Left lung (tissue), 10 donors: ENCODE measurements around the gene ZSCAN25. TPM values are rescaled to one million over a fixed set of nuclear protein-coding genes. Genes with fewer than 3 reads are reported as not detected.
"Not testable (repeated sequence)": the region's sequence is repeated elsewhere in the genome, so short reads cannot be mapped to it uniquely, and the experiment has no call there.

ENCODE experiments used
- ATAC-seq: fragments of 200-7000 bp; cut with Tn5 transposase; one replicate; pipeline ENCODE4 v1.9.1; 2020; ENCODE audit warnings: moderate library complexity
- DNase-seq, 4 donors: peaks; one replicate each; pipeline ENCODE4 v3.0.0-alpha.2; 2013 to 2020
- H3K27ac ChIP-seq, 2 donors: fragments of 200-600 bp; sonication (generic) in 1 of 2; one replicate each; pipeline versions ENCODE4 v1.5.0 to v1.8.0; 2020 to 2021
- H3K27me3 ChIP-seq, 2 donors: fragments of 200-600 bp; sonication (generic) in 1 of 2; one replicate each; pipeline versions ENCODE4 v1.5.0 to v1.8.0; 2020 to 2021
- H3K36me3 ChIP-seq, 2 donors: fragments of 200-600 bp; sonication (generic) in 1 of 2; one replicate each; pipeline versions ENCODE4 v1.5.0 to v1.8.0; 2020 to 2021
- H3K4me1 ChIP-seq, 2 donors: fragments of 200-600 bp; one replicate each; pipeline ENCODE4 v1.8.0; 2021
- H3K4me3 ChIP-seq, 2 donors: fragments of 200-600 bp; sonication (generic) in 1 of 2; one replicate each; pipeline versions ENCODE4 v1.5.0 to v1.8.0; 2020 to 2021; ENCODE audit warnings: mild to moderate bottlenecking in 1 of 2
- H3K9me3 ChIP-seq, 2 donors: fragments of 200-600 bp; sonication (generic) in 1 of 2; one replicate each; pipeline versions ENCODE4 v1.5.0 to v1.8.0; 2020 to 2021
- CTCF ChIP-seq, 2 donors: fragments of 200-600 bp; sonication (generic) in 1 of 2; IDR thresholded peaks; one replicate each; pipeline versions ENCODE4 v1.5.0 to v1.8.0; 2021; ENCODE audit warnings: antibody characterized with exemption in 2 of 2
- intact Hi-C, 2 donors: fragments of 100-400 bp; cut with DNase I; formaldehyde crosslinking; loops; one replicate each; pipeline versions ENCODE4 v1.11.2 to v1.14.2; 2022
- polyA plus RNA-seq, 6 donors: library from polyadenylated mRNA; unstranded; fragments of 120-200 nt; gene quantifications; one replicate each; pipeline ENCODE4 v1.2.1, GENCODE V29; 2013; ENCODE audit not compliant: insufficient read length in 6 of 6
- total RNA-seq, 2 donors: library from RNA; stranded (reverse); fragmentation: NEBNext Ultra II Directional; extraction: Animal tissue kit (Norgen Biotek cat#: 25700); gene quantifications; one replicate each; pipeline ENCODE4 v1.2.1, GENCODE V29; 2021
- donor health status: DM: no; HTN: yes; CAD: no.
- donor health status: DM: no; HTN: no; CAD: no.

Gene ZSCAN25
- total and polyA plus RNA-seq, 8 donors = 15.3 to 21.3 (median 19.2) TPM

GRCh38 chr7:99631295-99632109 is 14.8 kb downstream of the ZSCAN25 start:
- TF ChIP-seq CTCF (IDR thresholded peaks at IDR 0.05) = no peak
- Histone ChIP-seq H3K27me3 (no peaks in the 10 kb centered on the region), H3K4me1 (no peaks in the 10 kb centered on the region), H3K9me3 (no peaks in the 10 kb centered on the region), H3K4me3 (no peak overlapping the region), H3K27ac (no peak overlapping the region), H3K36me3 (peaks cover 0 to 72% of the 10 kb centered on the region in 2 donors)
- ATAC-seq (peak; percentile 73), DNase-seq (peak in 2 of 4 donors; percentile 34 to 58)
- intact Hi-C loops = no loop called here

GRCh38 chr7:99637414-99637813 is 20.7 kb downstream of the ZSCAN25 start:
- ATAC-seq, intact Hi-C loops, H3K4me1 ChIP-seq, H3K27me3 ChIP-seq, H3K4me3 ChIP-seq, H3K27ac ChIP-seq, DNase-seq, H3K9me3 ChIP-seq: not testable (repeated sequence)
- peaks cover 0 to 23% of the 10 kb centered on the region in 2 donors for H3K36me3 ChIP-seq

GRCh38 chr7:99638731-99639130 is 22.0 kb downstream of the ZSCAN25 start:
- no peak for ATAC-seq
- H3K9me3 ChIP-seq = no peaks in the 10 kb centered on the region
- intact Hi-C loops = no loop called here
- no peak overlapping the region for H3K27ac ChIP-seq
- peak in 1 of 4 donors; percentile 76 for DNase-seq
- H3K4me1 ChIP-seq = no peaks in the 10 kb centered on the region
- TF ChIP-seq CTCF (IDR thresholded peaks at IDR 0.05) = no peak
- H3K36me3 ChIP-seq = peaks cover 0 to 18% of the 10 kb centered on the region in 2 donors
- H3K4me3 ChIP-seq = no peak overlapping the region
- H3K27me3 ChIP-seq = no peaks in the 10 kb centered on the region

- ATAC-seq (no peak), DNase-seq (no peak)
- Histone ChIP-seq H3K4me3 (no peak overlapping the region), H3K4me1 (no peaks in the 10 kb centered on the region), H3K36me3 (peaks cover 0 to 13% of the 10 kb centered on the region in 2 donors), H3K27ac (no peak overlapping the region), H3K9me3 (no peaks in the 10 kb centered on the region), H3K27me3 (no peaks in the 10 kb centered on the region)
- TF ChIP-seq CTCF (IDR thresholded peaks at IDR 0.05) = no peak
- intact Hi-C loops = no loop called here
Measured at GRCh38 chr7:99639267-99639666, 22.5 kb downstream of the ZSCAN25 start.

GRCh38 chr7:99642027-99642426 is 25.3 kb downstream of the ZSCAN25 start:
- H3K4me1 ChIP-seq = no peaks in the 10 kb centered on the region
- no peak overlapping the region for H3K27ac ChIP-seq
- peaks cover 0 to 14% of the 10 kb centered on the region in 2 donors for H3K36me3 ChIP-seq
- TF ChIP-seq CTCF (IDR thresholded peaks at IDR 0.05) = no peak
- no peak overlapping the region for H3K4me3 ChIP-seq
- no peak for ATAC-seq
- intact Hi-C loops = no loop called here
- no peak for DNase-seq
- H3K9me3 ChIP-seq = peaks cover 0 to 2% of the 10 kb centered on the region in 2 donors
- H3K27me3 ChIP-seq = no peaks in the 10 kb centered on the region
